NCI-H1048 (cell line): ENCODE results near the gene GPR101.
"Not testable (repeated sequence)": the region's sequence is repeated elsewhere in the genome, so short reads cannot be mapped to it uniquely, and the experiment has no call there.

Experiments
- DNase-seq: peaks from one replicate; lab custom pipeline; 2025; lab: John Stamatoyannopoulos, UW

The GPR101 gene

DNA sequence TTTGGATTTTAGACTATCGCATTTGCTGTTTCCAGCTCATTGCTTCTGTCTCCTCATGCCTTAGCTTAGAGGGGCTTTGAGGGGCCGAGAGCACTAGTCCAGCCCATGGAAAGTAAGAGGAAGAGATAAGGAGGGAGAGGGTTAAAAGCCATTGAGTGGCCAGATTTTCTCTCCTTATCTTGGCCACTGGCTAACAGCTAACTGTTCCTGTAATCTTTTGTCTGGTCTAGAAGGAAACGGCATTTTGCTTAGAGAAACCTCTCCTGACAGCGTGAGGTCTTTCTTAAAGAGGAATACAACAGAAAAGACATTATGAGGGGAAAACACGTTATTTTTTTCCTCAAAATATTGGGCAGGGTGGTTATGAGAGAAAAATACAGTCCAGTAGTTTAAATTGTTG lies 7.9 kb downstream of the GPR101 start:
- DNase-seq, result no peak

DNA sequence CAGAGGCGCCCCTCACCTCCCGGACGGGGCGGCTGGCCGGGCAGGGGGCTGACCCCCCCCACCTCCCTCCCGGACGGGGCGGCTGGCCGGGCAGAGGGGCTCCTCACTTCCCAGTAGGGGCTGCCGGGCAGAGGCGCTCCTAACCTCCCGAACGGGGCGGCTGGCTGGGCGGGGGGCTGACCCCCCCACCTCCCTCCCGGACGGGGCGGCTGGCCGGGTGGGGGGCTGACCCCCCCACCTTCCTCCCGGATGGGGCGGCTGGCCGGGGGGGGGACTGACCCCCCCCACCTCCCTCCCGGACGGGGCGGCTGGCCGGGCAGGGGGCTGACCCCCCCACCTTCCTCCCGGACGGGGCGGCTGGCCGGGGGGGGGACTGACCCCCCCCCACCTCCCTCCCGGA lies 33.6 kb downstream of the GPR101 start:
- DNase-seq, result not testable (repeated sequence)

DNA sequence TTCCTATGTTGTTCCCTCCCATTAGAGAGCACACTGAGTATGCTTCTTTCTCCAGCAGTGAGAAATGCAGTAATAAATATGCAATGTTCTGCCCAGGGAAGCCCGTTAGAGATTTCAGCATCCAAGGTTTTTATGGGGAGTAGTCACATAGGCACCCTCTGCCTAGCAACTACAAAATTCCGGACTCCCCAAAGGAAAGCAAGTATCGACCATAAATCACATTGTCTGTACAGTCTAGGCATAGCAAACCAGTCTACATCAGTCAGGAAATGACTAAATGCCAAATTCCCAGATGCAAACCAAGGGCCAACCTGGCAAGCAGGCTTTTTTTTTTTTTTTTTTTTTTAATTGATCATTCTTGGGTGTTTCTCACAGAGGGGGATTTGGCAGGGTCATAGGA lies 34.8 kb downstream of the GPR101 start:
- DNase-seq, result no peak
